NT2/D1 (cell line): Measurements from ENCODE around the gene NTPCR.

ENCODE experiments used
- DNase-seq: peaks from one replicate; pipeline ENCODE4 v3.0.0-alpha.2; 2011; ENCODE audit warnings: low read depth, low spot score
- H3K27me3 ChIP-seq: 2 replicates; pipeline ENCODE4 v1.6.0; 2011; ENCODE audit warnings: mild to moderate bottlenecking; ENCODE audit not compliant: insufficient read length, insufficient read depth
- H3K36me3 ChIP-seq: 2 replicates; pipeline ENCODE4 v1.6.1; 2011; ENCODE audit warnings: mild to moderate bottlenecking, low read length, mixed read lengths; ENCODE audit not compliant: insufficient read depth, insufficient read length
- H3K4me1 ChIP-seq: 2 replicates; pipeline ENCODE4 v1.5.1; 2011; ENCODE audit not compliant: insufficient read depth, insufficient read length
- H3K4me3 ChIP-seq: 2 replicates; pipeline ENCODE4 v1.5.1; 2011; ENCODE audit warnings: low read depth; ENCODE audit not compliant: insufficient read length
- H3K9ac ChIP-seq: 2 replicates; pipeline ENCODE4 v1.6.0; 2011; ENCODE audit warnings: low read depth; ENCODE audit not compliant: insufficient read length
- H3K9me3 ChIP-seq: 2 replicates; pipeline ENCODE4 v1.5.1; 2011; ENCODE audit warnings: mild to moderate bottlenecking, low read length; ENCODE audit not compliant: insufficient read depth
- SUZ12 ChIP-seq: IDR thresholded peaks from 2 replicates; pipeline ENCODE4 v1.6.1; 2011; ENCODE audit not compliant: insufficient read length, insufficient read depth; ENCODE audit errors: extremely low read depth
- YY1 ChIP-seq: IDR thresholded peaks from 2 replicates; pipeline ENCODE4 v1.6.1; 2011; ENCODE audit not compliant: insufficient read length, insufficient read depth
- ZNF274 ChIP-seq: IDR thresholded peaks from 2 replicates; pipeline ENCODE4 v1.6.1; 2011; ENCODE audit warnings: mild to moderate bottlenecking, low read depth, low read length

Gene NTPCR

DNA sequence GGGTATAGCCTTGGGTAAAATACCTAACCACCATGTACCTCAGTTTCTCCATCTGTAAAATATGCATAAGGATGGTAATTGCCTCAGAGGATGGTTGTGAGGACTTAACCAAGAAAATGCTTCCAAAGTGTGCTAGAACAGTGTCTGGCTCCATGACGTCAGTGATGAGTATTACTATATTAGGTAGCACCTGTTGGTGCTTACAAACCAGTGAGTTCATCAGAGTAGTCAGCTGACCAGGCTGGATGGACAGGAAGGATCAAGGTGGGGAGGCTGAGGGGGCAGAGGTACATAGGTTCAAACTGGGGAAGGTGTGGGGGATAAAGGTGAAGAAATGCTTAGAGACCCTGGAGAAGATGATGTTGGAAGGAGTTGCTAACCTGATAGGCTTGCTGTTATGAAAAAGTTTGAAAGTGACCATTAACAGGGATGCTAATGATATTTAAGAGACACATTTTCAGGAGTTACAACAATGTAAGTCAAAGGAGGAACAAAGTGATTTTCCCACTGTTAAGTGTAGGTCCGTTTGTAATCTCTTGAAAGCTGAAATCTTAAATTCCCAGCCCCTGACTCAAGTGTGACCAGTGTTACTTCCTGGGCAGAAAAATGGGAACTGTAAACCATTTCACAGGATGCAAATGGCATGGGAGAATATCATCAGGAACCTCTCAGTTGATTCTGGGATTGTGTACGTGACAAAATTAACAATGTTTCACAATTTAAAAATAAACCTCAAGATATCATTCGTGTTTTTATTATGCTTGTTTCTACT lies 4.4 kb downstream of the NTPCR start:
- peaks cover 30% of the 10 kb centered on the region for H3K36me3 ChIP-seq
- no peaks in the 10 kb centered on the region for H3K27me3 ChIP-seq
- no peak for DNase-seq
- no peak overlapping the region for H3K4me3 ChIP-seq
- TF ChIP-seq SUZ12 (no peak), YY1 (no peak), ZNF274 (no peak)
- no peak overlapping the region for H3K9ac ChIP-seq
- no peaks in the 10 kb centered on the region for H3K4me1 ChIP-seq
- peaks cover 17% of the 10 kb centered on the region for H3K9me3 ChIP-seq

DNA sequence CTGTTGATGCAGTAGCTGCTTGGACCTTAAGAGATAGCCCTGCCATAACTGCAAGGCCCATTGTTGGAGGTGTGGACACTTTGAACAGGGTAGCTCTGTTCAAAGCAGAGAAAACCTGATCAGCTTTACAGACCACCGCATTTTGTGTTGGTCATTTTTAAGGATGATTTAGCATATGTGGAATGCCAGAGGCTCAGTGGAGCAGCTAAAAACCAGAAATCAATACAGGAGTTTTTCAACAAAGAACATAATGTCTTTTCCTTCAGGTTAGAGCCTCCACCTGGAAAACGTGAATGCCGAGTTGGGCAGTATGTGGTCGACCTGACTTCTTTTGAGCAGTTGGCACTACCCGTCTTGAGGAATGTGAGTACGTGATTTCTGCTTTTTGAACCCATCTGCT lies 5.7 kb downstream of the NTPCR start:
- DNase-seq: no peak
- H3K4me1 ChIP-seq: no peaks in the 10 kb centered on the region
- TF ChIP-seq YY1: no peak
- no peak for TF ChIP-seq ZNF274
- no peak for TF ChIP-seq SUZ12
- H3K27me3 ChIP-seq: no peaks in the 10 kb centered on the region
- no peak overlapping the region for H3K9ac ChIP-seq
- no peak overlapping the region for H3K4me3 ChIP-seq
- peaks cover 17% of the 10 kb centered on the region for H3K9me3 ChIP-seq
- peaks cover 33% of the 10 kb centered on the region for H3K36me3 ChIP-seq

DNA sequence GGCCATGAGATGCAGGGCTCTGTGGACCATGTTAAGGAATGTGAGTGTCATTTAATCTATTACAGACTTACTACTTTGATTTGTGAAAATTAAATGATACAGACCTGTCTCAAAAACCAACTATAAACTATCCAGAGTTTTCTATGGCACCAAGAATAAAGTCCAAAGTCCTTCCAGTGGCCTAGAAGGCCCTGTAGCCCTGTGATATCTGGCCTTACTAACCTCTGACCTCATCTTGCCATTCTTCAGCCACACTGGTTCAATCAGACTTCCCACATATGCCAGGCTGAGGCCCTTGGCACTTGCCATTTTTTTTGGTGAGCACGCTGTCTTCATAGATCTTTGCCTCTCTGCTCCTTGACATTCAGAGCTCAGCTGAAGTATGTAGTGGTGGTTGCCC lies 7.7 kb downstream of the NTPCR start:
- TF ChIP-seq YY1: no peak
- DNase-seq: no peak
- Histone ChIP-seq H3K4me3 (no peak overlapping the region), H3K4me1 (no peaks in the 10 kb centered on the region), H3K27me3 (no peaks in the 10 kb centered on the region), H3K36me3 (peaks cover 40% of the 10 kb centered on the region), H3K9me3 (peaks cover 17% of the 10 kb centered on the region), H3K9ac (no peak overlapping the region)

DNA sequence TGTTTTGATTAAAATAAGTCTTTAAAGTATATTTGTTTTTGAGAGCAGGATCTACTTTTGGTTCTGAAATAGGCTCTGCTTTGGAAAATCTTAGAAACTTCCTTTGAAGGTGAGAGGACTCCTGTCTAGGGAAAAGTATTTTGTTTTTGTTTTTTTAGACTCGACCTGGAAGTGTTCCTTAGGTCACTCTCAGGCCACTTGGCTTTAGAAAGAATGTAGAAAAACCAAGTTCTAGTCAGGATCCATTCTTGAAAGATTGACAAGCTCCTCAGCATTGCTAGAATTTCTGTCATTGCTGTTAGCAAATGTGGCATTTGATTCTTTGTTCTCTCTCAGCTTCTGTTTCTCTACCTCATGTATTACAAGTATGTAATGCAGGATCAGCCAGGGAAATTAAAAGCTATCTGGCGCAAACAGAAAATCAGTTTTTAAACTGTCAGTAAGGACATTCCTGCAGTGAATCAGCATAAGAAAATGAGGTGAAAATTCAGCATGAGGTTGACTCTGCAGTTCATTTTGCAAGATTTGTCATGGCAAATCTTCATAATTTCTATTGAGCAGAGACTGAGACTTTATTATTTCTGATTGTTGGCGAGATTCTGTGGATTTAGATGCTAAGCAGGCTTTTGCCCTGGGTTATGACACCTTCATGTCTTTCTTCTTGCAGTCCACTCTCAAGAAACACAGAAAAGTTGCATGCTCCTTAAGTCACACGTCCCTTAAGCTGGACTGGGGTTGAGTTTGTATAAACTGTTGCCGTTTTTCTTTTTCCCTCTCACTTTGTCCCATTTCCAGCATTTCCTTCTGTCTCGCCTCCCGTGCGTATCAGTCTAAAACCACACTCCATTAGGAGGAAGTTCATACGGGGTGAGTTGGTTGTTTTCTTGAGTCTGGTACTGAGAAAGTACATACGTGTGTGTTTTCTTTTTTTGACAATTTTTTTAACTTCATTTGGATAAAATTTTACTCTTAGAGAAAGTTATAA lies 12.6 kb downstream of the NTPCR start:
- no peaks in the 10 kb centered on the region for H3K27me3 ChIP-seq
- peaks cover 7% of the 10 kb centered on the region for H3K9me3 ChIP-seq
- no peak for TF ChIP-seq YY1
- TF ChIP-seq ZNF274: no peak
- TF ChIP-seq SUZ12: no peak
- H3K9ac ChIP-seq: no peak overlapping the region
- no peak for DNase-seq
- H3K4me3 ChIP-seq: no peak overlapping the region
- peaks cover 3% of the 10 kb centered on the region for H3K4me1 ChIP-seq
- H3K36me3 ChIP-seq: peaks cover 38% of the 10 kb centered on the region

DNA sequence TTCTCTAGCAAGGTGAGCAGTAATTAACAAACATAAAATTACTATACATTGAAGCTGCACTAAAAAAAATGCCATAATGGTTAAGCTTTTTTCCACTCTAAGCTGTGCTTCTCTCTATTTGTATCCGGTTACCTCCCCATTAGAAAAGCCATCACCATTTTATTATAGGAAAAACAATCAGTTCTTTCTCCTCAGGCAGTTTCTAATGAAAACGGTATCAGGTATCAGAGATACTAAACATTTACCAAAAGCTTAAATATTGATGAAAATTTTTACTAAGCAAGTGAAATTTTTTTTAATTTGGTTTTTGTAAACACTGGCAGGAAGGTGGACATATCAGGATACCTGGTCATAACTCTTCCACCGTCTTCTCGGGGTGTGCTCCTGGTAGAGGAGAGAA lies 14.2 kb downstream of the NTPCR start:
- peaks cover 40% of the 10 kb centered on the region for H3K36me3 ChIP-seq
- TF ChIP-seq YY1 (no peak), SUZ12 (no peak), ZNF274 (no peak)
- no peak overlapping the region for H3K9ac ChIP-seq

DNA sequence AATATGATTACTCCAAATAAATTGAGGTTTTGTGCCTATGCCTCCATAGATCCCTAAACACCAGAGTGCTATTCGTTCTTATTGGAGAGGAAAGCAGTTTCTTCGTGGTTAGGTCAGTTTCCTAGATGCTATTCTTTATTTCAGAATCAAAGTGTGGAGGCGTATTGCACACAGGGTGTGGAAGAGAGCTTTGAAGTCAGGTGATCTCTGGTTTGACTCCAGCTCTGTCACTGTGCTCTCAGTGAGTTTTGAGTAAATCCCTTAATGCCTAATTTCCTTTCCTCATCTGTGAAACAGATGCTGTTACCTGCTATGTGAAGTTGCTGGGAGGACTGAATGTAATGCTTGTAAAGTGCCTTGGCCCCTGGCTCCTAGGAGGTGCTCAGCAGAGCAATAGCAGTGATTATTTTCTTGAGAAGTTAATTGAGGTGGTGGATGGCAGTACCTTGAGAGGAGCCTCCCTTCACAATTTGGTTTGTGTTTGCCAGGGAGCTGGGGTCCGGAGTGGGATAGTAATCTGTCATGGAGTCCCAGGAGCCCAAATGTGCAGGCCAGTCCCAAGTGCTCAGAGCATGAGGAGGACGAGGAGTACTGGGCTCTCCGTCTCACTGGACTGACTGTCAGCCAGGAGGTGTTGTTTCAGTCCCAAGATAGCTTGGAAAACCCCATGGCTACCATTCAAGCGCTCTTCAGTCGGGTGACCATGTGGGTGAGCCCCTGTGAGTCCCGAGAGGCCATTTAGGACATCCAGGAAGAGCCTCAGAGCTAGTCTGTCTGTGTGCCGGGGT lies 14.9 kb downstream of the NTPCR start:
- Histone ChIP-seq H3K27me3 (no peaks in the 10 kb centered on the region), H3K4me3 (no peak overlapping the region), H3K4me1 (peaks cover 3% of the 10 kb centered on the region), H3K9me3 (no peaks in the 10 kb centered on the region), H3K36me3 (peaks cover 44% of the 10 kb centered on the region), H3K9ac (no peak overlapping the region)
- DNase-seq: no peak
- TF ChIP-seq ZNF274: no peak

More for the DNA sequence above, 14.2 kb downstream of the NTPCR start:
- H3K4me3 ChIP-seq: no peak overlapping the region
- peaks cover 3% of the 10 kb centered on the region for H3K4me1 ChIP-seq
- DNase-seq: no peak
- H3K27me3 ChIP-seq: no peaks in the 10 kb centered on the region
- H3K9me3 ChIP-seq: no peaks in the 10 kb centered on the region

DNA sequence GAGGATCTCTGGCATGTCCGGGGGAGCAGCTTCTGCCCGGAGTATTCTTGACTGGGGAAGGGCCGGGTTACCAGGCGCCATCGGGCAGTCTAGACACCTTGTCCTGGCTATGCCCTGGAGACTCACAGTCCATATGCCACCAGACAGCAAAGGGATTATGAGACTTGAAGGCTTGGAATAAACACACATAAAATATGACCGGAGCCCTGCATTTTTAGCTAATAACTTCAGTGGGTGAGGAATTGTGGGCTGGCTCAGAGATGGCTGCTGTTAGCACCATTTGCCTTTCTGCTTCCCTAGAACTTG lies 15.5 kb downstream of the NTPCR start:
- peaks cover 3% of the 10 kb centered on the region for H3K4me1 ChIP-seq

More for the DNA sequence above, 15.5 kb downstream of the NTPCR start:
- no peak overlapping the region for H3K9ac ChIP-seq
- no peak overlapping the region for H3K4me3 ChIP-seq
- H3K9me3 ChIP-seq: no peaks in the 10 kb centered on the region
- no peak for DNase-seq
- no peaks in the 10 kb centered on the region for H3K27me3 ChIP-seq
- TF ChIP-seq ZNF274: no peak
- TF ChIP-seq YY1: no peak
- no peak for TF ChIP-seq SUZ12
- peaks cover 49% of the 10 kb centered on the region for H3K36me3 ChIP-seq
